GM19395 (cell line): Measurements from ENCODE around the gene NTN1.

Source experiments
- ATAC-seq: cut with Tn5 transposase; IDR thresholded peaks from one replicate; pipeline ENCODE4 v1.9.1; 2021; ENCODE audit warnings: mild to moderate bottlenecking, moderate library complexity; ENCODE audit not compliant: unreplicated experiment

NTN1 gene

DNA sequence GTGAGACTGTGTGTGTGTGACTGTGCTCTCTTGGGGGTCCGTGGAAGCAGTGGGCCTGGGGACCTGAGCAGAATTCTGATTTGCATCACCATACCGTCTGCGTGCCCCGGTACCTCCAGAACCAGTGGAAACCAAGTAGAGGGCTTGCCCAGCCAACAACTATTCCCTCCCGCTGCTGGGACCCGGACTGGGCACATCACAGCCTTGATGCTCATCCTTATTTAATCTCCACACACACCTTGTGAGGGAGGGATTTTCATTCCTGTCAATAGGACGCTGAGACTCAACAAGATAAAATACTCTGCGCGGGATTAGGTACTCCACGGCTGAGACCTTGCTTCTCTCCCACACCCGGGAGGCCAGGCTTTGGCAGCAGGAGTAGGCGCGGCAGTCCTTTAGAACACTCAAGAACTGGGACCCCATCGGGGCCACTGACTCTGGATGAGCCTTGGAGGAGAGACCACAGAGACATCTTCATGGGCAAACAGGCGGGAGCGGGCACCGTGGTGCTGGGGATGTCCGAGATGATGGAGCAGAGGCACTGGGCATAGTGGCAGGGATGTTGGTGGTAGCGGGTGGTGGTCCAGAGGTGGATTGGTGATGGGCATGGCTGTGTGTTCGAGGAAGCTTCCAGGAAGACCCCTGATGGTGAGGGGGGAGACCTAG is 208.0 kb downstream of the NTN1 start:
- ATAC-seq: no peak

- ATAC-seq: no peak
These were observed 208.5 kb downstream of the NTN1 start for GRCh38 chr17:9229826-9230201.

DNA sequence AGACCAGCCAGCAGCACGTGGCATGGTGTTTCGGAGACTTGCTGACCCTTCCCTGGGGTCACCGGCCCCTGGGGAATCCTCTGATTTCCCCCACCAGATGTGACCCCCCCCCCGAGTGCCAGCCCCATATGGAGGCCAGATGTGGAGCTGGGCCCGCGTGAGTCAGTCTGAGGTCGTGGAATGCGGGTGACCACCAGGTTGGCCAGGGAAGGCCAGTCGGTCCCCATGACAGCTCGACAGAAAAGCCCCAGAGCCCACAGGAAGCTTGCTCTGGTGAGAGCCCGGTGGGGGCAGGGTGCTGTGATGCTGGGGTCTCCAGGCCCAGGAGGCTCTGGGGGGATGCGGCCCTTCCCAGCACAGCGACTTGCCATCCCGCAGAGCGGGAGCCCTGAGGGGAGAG is 209.0 kb downstream of the NTN1 start:
- no peak for ATAC-seq

DNA sequence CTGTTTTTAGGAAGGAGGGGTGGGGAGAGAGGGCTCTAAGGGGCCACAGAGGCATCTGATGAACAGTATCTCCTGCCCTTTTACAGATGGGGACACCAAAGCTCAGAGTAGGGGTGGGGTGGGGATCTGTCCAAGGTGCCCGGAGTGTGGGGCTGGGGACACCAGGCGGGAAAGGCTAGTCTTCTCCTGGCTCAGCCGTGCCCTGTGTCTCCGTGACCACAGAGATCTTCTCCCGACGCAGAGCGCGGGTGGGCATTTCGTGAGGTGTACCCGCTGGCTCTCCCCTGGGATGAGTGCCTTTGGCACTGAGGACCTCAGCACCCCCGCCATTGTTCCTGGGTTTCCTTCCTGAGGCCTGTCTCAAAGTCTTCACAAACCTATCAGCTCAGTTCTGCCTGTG is 209.6 kb downstream of the NTN1 start:
- no peak for ATAC-seq

GRCh38 chr17:9231449-9232154 is 210.3 kb downstream of the NTN1 start:
- no peak for ATAC-seq

- no peak for ATAC-seq
These were observed 210.8 kb downstream of the NTN1 start for GRCh38 chr17:9232155-9232475.

DNA sequence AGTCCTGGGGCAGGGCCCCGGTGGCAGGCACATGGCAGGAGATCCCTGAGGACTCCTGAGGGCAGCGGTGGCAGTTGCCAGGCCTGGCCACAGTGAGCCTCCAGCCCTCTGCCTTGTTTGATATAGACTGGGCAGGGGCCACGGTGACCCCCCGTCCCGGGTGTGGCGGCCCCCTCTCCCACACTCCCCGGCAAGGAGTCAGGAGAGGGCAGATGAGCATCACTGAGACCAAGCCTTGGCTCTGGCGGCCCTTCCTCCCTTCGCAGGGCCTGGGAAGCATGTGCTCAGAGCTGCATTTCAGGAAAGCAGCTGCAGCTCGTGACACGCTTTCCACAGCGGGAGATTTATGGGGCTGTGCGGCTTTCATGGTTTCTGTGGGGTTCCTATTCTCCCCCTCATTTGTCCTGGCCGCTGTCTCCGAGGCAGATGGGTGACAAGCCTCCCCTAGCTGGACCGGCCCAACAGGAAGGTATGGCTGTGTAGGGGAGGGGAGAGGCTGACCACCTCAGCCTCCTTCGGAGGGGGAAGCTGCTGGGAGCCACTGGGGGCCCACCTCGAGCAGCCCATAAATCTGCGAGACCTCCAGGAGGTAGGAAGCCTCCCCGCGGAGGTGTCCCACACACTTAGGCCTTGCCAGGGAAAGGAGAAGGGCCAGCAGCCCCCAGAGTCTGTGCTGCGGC is 211.4 kb downstream of the NTN1 start:
- ATAC-seq: no peak

- ATAC-seq: no peak
These were observed 211.9 kb downstream of the NTN1 start for GRCh38 chr17:9233271-9233599.

DNA sequence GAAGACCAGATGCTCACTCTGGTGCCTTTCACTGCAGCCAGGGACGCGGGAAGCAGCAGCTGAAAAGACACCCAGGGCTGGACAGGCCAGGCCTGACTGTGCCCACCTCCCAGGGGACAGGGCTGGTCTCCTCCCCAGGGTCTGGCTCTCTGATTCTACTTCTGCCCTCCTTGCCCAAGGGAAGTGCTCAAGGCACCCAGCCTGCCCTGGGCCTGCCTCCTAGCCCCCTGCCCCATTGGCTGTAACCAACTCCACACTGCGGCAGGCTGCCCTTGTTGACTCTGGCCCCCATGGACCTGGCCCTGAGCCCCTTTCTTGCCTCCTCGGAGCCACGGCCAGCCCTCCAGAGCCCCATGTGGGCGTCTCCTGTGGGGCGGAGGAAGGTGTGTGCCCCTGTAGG is 212.5 kb downstream of the NTN1 start:
- ATAC-seq: no peak

GRCh38 chr17:9234389-9234945 is 213.2 kb downstream of the NTN1 start:
- no peak for ATAC-seq

DNA sequence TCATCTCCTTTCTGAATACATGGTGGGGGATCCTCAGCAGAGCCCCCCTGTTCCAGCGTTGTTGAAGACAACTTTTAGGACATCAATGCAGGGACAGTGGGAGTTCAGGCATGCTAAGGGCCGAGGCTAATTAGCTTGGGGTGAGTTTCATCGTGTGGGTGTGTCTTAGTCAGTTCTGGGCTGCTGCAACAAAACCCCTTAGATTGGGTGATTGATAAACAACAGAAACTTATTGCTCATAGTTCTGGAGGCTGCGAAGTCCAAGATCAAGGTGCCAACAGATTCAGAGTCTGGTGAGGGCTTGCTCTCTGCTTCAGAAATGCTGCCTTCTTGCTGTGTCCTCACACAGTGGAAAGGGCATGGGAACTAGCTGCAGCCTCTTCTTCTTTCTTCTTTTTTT is 214.0 kb downstream of the NTN1 start:
- no peak for ATAC-seq

GRCh38 chr17:9236286-9237052 is 215.2 kb downstream of the NTN1 start:
- no peak for ATAC-seq

GRCh38 chr17:9237053-9237410 is 215.7 kb downstream of the NTN1 start:
- no peak for ATAC-seq

- no peak for ATAC-seq
These were observed 216.5 kb downstream of the NTN1 start for GRCh38 chr17:9237661-9238301.

- ATAC-seq: no peak
These were observed 217.3 kb downstream of the NTN1 start for GRCh38 chr17:9238340-9239245.

DNA sequence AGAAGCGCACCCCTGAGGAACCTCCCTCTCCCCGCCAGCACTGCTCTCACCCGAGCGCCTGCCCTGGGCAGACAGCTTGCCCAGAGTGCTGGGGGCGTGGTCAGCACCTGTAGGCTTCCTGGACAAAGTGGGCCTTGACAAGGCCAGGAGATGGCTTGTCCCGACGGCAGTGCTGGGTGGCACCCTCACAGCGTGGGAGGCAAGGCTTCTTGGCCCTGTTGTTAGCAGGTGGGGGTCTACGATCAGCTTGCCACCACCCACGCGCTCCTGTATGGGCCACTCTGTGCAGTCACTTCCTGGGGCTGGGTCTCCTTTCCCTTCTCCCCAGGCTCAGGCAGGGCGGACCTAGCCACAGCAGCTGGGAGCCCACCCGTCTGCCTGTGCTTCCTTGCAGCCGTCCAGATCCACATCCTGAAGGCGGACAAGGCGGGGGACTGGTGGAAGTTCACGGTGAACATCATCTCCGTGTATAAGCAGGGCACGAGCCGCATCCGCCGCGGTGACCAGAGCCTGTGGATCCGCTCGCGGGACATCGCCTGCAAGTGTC is 218.0 kb downstream of the NTN1 start:
- no peak for ATAC-seq

GRCh38 chr17:9239793-9240658 is 218.7 kb downstream of the NTN1 start:
- ATAC-seq: no peak

DNA sequence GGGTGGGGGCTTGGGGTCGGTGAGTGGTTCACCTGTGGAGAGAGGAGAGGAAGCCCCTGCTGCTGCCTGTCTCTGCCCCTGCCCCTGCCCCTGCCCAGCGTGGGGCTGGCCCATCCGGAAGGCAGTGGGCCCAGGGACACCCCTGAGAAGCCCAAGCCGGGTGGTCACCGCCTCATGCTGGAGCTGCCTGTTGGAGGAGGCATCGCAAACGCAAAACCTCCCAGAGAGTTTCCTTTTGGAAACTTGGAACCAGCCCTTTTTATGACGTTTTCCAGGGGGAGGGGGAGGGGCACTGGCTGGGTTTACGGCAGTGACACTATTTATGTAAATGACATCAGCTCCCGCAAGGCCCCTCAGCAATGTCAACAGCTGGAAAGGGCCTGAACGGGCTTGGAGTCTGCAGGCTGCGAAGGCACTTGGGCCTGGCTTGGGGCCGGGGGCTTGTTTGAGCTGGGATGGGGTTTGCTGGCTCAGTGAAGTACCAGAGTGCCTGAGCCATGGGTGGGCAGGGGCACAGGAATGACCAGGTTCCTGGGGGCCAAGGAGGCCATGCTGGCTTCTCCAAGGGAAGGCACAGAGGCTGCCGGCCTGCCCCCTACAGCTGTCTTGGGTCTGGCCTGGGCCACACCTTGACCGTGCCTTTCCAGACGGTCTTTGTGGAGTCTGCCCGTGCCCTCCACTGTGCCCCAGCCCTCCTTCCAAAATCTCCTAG is 219.5 kb downstream of the NTN1 start:
- no peak for ATAC-seq
